IPS DF 19.7 (cell line): Measurements from ENCODE around the gene ADCYAP1R1.

Source experiments
- DNase-seq: peaks from one replicate; pipeline ENCODE4 v3.0.0-alpha.2; 2013; ENCODE audit warnings: low read depth, low spot score

ADCYAP1R1 gene

GRCh38 chr7:31104361-31105255 lies 52.5 kb downstream of the ADCYAP1R1 start:
- no peak for DNase-seq

DNA sequence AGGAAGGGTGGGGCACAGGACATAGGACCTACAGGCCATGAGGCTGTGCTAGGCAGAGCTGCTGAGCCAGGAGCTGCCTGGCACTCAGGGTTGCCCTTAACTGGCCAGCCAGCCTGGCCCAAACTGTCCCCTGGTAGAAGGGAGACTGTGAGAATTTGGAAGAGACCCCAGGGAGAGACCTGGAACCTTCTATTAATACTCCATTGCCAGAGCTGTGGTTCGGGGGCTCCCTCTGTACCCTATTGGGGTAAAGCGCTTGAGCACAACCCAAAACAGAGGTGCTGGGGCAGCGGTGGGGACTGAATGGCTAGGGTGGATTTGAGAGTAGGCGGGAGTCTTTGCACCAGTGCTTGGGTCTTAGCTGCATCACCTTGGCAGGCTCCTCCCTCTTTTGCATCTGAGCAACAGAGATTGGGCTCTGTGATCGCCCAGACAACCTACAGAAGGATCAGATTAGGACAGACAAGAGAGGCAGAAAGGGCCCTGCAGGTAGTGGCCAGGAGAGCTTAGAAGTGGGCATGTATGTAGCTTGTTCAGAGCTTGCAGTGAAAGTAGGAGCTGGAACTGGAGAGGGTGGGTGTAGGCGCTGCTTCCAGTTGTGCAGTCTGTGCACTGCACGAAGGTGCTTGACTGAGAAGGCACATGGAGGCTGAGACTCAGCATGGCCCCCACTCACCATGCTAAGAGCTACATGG lies 53.3 kb downstream of the ADCYAP1R1 start:
- DNase-seq = no peak

- no peak for DNase-seq
These were observed 54.4 kb downstream of the ADCYAP1R1 start for GRCh38 chr7:31106303-31107105.

DNA sequence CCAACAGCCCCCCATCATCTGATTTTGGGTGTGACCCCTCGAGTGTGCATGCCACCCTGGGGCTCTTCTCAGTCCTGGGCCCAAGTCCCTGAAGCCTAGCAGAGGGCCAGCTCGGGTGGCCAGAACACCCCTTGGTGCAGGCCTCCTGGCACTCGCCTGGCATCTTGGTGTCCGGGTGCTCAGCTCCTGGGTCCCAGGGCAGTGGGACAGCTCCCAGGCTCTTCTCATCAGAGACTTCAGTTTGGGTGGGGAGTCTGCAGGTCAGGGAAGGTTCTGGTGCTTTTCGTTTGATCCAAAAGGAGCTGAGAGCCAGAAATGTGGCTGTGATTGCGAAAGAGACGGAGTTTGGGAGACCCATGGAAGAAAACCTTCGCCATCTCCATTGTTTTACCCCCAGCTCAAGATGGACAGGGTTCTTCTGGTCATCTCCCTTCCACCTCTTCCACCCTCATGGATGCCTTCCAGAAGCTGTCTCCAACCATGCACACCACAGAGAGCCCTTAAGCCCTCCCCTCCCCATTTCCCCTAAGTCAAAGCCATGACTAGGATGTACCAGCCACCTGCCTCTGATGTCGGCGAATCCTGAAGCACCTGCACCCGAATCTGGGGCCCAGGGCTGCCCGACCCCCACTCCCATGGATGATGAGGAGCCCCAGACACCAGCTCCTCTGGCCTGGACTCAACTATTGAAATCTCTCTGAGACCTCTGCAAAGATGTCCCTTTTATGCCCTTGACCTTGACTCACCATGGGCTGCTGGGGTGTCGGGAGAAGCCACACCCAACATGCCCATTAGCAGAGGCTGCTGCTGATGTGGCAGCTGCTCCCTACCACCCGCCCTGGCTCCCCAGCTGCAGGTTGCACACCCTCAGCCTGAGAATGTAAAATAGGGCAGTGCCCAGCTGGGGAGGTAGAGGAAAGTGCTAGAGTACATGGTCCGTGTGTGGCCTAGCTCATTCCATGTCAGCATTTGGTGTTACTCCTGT lies 55.3 kb downstream of the ADCYAP1R1 start:
- DNase-seq = no peak

- DNase-seq = no peak
These were observed 56.1 kb downstream of the ADCYAP1R1 start for GRCh38 chr7:31108097-31108657.

DNA sequence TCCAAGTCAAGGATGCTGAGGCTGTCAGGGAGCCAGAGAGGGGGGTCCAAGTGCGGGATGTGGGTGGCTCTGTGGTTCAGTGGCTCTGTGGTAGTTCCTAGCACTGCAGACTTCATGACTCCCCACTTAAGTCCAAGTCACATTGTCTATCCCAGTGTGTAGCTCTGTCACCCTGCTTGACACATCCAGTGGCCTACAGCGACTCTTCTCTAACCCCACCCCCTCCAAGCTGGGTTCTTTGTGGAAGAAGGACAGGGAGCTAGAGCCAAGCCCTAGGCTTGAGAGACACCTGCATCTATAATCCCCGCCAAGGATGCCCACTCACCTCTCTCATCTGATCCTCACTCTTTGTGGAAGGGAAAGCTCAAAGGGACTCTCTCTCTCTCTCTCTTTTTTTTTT lies 57.6 kb downstream of the ADCYAP1R1 start:
- DNase-seq = no peak

GRCh38 chr7:31110331-31111108 lies 58.4 kb downstream of the ADCYAP1R1 start:
- no peak for DNase-seq

GRCh38 chr7:31111109-31111451 lies 59.0 kb downstream of the ADCYAP1R1 start:
- no peak for DNase-seq

DNA sequence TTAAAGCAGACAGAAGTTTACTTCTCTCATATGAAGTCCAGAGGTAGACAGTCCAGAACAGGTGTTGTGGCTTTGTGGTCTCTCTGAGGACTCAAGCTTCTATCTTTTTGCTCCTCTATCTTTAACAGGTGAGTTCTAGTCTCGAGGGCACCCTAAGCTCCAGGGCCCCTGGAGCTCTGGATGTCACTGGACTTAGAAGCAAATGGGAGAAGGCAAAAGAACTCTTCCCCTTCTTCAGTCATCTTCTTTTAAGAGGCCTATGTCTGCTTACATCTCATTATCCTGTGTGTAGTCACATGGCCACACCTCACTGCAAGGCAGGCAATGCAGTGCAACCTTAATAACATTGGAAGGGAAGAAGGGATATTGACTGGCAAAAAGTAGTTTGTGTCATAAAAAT lies 61.6 kb downstream of the ADCYAP1R1 start:
- DNase-seq = no peak

DNA sequence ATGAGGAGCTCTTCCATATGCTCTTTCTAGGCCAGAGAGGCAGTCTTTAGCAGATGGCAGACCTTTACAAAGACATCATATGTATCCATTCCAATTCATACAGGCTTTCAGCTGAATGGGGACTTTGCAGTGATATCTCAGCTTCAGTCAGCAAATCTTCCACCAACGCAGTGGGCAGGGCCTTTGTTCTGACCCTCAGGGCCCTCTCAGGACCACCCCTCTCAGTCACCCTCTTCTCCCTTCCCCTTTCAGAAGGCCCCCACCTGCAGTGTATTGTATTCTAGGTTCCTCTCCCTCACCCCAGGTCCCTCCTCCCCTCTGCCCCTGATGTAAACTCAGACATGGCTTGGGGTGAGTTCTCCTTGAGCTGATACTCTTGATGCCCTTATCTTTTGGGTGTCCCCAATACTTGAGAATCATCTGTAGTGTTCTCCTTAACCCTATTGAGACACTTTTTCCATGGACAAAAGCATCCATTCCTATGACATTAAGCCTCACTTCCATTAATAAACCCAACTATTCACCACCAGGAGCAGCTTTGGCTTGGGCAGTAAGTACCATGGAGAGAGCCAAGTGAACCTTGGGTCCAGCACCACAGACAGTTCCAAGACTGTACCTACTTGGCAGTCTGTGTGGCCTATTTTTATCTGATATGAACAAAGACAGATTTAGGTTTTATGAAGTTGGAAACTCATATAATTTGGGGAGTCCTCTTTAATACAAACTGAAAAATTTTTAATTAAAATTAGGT lies 62.7 kb downstream of the ADCYAP1R1 start:
- no peak for DNase-seq

GRCh38 chr7:31116615-31117014 lies 64.5 kb downstream of the ADCYAP1R1 start:
- no peak for DNase-seq

- DNase-seq = no peak
These were observed 67.1 kb downstream of the ADCYAP1R1 start for GRCh38 chr7:31119249-31119648.

GRCh38 chr7:31120800-31121513 lies 68.8 kb downstream of the ADCYAP1R1 start:
- DNase-seq = no peak

DNA sequence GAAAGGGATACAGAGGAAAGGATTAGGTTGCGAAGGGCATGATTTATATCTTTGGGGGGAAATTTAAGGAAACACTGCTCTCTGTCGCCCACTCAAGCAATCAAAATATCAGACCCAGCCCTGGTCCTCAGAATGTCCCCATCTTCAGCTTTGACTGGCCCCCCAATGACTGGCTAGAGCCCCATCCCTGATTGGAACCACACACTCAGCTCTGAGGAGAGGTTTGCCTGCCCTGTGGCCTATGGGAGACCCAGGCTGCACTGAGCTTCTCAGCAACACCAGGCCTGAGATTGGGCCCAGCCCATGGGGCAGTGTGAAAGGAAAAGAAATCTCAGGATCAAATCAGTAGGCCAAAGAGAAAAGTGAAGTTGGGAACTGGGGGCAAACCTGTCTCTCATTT lies 69.5 kb downstream of the ADCYAP1R1 start:
- DNase-seq = no peak

GRCh38 chr7:31122649-31123058 lies 70.5 kb downstream of the ADCYAP1R1 start:
- DNase-seq = peak; percentile 85

- DNase-seq = no peak
These were observed 71.2 kb downstream of the ADCYAP1R1 start for GRCh38 chr7:31123321-31123720.

DNA sequence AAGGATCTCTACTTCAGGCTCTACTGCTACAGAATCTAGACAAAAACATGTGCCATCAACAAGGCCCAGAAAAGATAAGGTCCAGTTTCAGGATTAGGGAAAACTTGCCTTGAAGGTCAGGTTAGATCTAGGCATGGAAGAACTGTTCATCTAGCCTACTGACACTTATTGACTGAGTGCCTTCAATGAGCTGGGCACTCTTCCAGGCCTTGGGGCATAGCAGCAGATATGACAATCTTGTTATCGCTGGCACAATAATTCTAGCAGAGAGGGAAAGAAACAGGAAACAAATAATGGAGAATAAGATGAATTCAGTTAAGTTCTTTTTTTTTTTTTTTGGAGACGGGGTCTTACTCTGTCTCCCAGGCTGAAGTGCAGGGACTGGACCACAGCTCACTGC lies 71.6 kb downstream of the ADCYAP1R1 start:
- DNase-seq = no peak

- no peak for DNase-seq
These were observed 73.1 kb downstream of the ADCYAP1R1 start for GRCh38 chr7:31125171-31125570.

DNA sequence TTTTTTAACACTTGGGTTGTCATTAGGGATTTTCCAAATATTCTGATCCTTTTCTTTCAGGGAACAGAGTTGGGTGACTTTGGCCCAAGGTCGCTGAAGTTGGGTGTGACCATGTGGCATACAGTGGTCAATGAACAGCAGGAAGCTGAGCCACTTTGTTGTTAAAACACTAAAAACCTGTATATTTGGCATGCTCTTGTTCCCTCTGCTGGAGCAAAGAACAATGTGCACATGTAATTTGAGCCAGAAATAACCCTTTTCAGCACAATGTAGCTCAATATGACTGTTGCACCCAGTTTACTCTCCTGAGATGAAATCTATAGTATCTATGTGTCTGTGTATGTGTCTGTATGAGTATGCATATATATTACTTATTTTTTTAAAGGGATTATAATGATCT lies 74.9 kb downstream of the ADCYAP1R1 start:
- DNase-seq = no peak
